ENCODE results near the gene ZNF839.

ZNF839 gene

GRCh38 chr14:102319351-102320032 is at the start of gene ZNF839:
ZNF839 (plus strand) TSS chr14:102319746; CDS start chr14:102319766, 20 bp downstream.
- no peak for TF ChIP-seq CTCF (IDR thresholded peaks at IDR 0.05; ENCODE audit: extremely low read depth, missing control alignments)
- DNase-seq (ENCODE audit: low spot score) = peak; percentile 97

GRCh38 chr14:102272392-102272791 is 47.2 kb upstream of the ZNF839 start:
- DNase-seq (ENCODE audit: low spot score) = no peak
- no peak for TF ChIP-seq CTCF (IDR thresholded peaks at IDR 0.05; ENCODE audit: extremely low read depth, missing control alignments)

GRCh38 chr14:102275866-102276265 is 43.7 kb upstream of the ZNF839 start:
- TF ChIP-seq CTCF (IDR thresholded peaks at IDR 0.05; ENCODE audit: extremely low read depth, missing control alignments) = no peak

GRCh38 chr14:102277874-102278630 is 41.5 kb upstream of the ZNF839 start:
- no peak for DNase-seq (ENCODE audit: low spot score)
- TF ChIP-seq CTCF (IDR thresholded peaks at IDR 0.05; ENCODE audit: extremely low read depth, missing control alignments) = no peak

More at GRCh38 chr14:102275866-102276265, 43.7 kb upstream of the ZNF839 start:
- no peak for DNase-seq (ENCODE audit: low spot score)

GRCh38 chr14:102278631-102278935 is 41.0 kb upstream of the ZNF839 start:
- TF ChIP-seq CTCF (IDR thresholded peaks at IDR 0.05; ENCODE audit: extremely low read depth, missing control alignments) = no peak
- DNase-seq (ENCODE audit: low spot score) = no peak

- no peak for TF ChIP-seq CTCF (IDR thresholded peaks at IDR 0.05; ENCODE audit: extremely low read depth, missing control alignments)
- DNase-seq (ENCODE audit: low spot score) = no peak
Observed at GRCh38 chr14:102279282-102279681, 40.3 kb upstream of the ZNF839 start.

GRCh38 chr14:102279688-102280348 is 39.7 kb upstream of the ZNF839 start:
- no peak for DNase-seq (ENCODE audit: low spot score)
- no peak for TF ChIP-seq CTCF (IDR thresholded peaks at IDR 0.05; ENCODE audit: extremely low read depth, missing control alignments)
